Fibroblast of gingiva (primary cell): ENCODE results near the gene FCMR.
A peak's percentile ranks its signal among the peaks of the same experiment; 100 is the strongest.

Experiments
- DNase-seq: peaks from one replicate; pipeline ENCODE4 v3.0.0-alpha.2; 2011; ENCODE audit warnings: low read depth

Gene FCMR

DNA sequence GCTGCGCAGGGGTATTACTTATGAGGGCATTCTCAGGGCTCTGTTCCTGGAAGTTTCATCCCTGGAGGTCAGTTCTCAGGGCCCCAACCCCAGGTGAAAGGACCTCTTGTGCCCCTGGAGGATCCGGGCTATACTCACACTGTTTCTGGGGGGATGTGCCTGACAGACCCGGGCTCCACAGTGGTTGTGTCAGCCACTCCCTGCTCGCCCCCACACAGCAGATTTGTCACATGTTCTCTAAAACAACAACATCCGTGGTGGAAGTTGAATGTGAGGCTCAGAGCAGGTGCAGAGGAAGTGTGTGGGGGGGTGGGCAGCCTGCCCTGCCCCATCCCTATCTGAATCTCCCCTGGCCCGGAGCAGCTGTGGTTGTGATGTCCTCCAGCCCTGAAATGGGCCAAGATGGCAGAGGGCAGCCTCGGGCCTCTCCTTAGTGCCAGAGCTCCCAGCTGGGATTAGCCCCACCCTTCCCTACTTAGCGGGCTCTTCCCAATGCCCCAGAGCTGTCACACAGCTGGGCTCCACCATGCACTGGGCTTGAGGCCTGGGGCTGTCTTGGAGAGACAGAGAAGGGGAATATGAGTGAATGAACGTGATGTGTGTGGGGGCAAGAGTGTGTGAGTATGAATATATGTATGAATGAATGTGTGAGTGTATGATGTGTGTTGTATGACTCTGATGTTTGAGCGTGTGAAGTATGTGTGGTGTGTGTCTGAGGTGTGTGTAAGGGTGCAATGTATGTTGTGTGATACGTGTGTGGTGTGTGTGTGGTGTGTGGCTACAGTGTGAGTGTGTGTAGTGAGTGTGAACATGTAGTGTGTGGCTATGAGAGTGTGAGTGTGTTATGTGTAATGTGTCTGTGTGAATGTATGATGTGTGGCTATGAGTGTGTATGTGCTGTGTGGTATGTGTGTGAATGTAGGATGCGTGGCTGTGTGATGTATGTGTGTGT, 1.5 kb upstream of the FCMR start:
- DNase-seq, result no peak

DNA sequence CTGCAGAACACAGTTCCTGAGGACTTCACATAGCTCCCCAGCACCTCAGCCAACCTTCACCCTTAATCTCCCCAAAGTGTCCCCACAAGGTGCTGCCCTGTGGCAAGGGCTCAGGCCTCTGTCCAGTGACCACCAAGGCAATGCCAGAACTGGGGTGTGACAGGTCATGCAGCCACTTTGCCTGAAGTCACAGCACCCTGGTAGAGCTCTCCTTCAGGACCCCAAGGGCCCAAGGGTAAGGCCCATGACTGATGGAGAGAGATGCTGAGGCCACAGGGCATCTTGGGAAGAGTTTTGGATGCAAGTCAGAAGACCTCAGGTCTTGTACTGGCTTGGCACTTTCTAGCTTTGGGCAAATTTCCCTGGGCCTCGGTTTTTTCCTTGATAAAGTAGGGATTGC, 783 bp upstream of the FCMR start:
- no peak for DNase-seq

DNA sequence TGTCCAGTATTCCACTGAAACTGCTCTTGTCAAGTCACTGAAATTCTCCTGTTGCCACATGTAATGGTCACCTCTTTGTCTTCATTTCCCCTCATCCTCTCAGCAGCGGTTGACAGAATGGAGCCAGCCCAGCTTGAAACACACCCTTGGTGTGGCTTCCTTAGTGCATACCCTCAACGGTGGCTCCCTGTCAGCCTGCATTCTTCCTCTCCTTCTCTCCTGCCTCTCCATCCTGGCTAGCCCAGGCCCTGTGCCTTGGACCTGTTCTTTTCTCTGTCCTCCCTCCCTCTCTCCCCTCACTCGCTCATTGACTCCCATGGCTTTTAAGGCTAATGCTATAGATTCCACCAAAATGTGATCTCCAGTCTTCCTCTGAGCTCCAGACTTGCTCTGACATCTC, 3.7 kb downstream of the FCMR start:
- no peak for DNase-seq

DNA sequence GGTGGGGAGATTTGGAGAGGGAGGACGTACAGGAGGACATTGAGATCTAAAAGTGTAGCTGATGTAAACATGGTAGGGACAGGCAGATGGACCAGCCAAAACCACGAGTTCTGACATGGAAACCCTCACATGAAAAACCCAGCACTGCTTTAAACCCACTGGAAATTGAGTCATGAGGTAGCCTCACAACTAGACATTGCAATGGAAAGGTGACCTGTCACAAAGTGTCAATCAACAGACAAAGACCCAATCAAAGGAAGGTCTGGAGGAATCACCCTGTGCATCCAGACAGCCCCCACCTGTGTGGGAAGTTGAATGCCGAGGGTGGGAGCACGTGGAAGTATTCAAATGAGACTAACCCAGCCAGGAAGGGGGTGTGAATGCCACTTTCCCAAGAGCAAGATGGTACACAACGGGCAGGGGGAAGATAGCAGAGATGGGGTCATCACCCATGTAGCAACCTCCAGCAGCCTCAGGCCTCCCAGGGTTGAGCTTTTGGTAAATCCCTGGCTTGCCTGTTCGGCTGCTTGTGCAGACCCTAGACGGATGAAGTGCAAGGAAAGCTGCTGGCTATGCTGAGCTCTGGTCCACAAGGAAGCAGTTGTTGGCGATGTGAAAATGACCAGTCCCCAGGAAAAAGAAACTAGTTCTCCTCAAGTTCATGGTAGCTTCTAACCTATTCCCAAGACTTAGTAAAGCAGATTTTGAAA, 5.6 kb downstream of the FCMR start:
- DNase-seq, result no peak

DNA sequence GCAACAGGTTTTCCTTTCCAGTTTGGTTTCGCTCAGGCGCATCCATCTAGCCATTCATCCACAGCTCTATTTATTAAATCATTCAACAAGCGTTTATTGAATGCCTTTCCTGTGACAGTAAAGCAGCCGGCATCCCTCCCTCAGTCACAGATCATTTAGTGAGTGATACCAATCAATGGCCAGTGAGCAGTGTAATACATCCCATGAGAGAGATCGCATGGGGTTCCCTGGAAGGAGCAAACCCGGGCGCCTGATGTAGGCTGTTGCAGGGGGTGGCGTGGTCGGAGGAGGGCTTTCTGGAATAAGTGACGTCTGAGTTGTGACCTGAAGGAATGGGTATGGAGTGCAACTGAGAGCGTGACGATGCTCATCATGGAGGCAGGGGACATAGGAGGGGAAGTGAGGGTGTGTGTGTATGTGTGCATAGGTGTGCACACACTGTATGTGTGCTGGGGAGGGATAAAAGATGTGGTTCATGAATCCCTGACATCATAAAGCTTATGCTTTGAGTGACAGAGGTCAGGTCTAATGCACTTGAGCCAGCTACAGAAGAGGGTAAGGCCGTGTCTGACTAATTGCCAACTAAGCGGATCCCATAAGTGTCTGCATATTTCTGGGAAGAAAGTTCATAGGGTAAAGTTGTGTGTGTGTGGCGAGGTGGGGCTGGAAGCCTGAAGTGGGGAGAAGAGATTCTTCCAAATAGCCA, 6.6 kb downstream of the FCMR start:
- DNase-seq, result no peak

DNA sequence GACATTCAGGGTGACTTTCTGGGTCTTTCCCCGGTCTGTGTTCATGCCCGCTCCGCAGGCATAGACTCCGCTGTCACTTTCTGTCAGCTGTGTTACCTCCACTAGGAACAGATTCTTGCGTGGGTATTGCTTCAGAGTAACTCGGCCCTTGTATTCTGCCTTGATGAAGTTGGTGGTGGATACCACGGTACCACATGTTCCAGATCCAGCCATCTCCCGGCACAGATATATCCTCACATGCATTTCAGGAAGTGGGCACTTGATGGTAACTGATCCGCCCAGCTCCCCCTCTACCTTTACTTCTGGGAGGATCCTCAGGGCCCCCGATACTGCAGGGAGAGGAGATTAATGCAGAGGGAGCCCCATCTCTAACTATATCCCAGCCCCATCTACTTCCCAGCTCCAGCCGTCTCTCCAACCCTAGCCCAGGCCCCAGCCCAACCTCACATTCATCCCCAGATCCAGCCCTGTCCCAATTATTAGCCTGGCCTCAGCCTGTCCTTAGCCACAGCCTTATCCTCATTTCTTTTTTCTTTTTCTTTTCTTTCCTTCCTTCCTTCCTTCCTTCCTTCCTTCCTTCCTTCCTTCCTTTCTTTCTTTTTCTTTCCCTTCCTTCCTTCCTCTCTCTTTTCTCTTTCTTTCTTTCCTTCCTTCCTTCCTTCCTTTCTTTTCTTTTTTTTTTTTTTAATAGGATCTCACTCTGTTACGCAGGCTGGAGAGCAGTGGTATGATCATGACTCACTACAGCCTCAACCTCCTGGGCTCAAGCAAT, 7.8 kb downstream of the FCMR start:
- no peak for DNase-seq

- DNase-seq, result peak; percentile 63
Measured at GRCh38 chr1:206912445-206913095, 9.2 kb downstream of the FCMR start.

DNA sequence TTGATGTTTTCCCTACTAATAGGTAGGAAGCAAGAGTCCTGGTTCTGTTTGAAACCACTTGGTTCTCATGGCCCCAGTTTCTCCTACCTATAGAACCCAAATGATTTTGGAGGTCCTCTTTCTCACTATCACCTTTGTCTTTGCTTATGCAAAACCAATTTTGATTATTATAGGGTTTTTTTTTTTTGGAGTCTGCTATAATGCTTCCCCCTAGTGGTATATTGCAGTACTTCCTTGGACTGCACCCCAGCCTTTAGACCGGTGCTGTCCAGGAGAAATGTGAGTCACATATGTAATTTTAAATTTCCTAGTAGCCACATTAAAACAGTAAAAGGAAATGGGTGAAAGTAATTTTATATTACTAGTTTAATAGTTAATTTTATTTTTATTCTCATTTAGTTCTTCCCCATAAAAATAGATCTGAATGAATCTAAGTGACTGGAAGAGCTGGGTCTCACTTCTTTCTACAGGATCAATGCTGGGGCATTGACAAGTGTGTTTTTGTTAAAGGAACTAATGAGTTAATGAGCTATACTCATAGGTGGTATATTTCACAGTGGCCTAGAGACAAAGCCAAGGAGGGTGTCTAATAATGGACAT, 10.6 kb downstream of the FCMR start:
- peak; percentile 59 for DNase-seq

GRCh38 chr1:206909883-206910318, 11.8 kb downstream of the FCMR start:
- DNase-seq, result no peak

GRCh38 chr1:206909161-206909882, 12.4 kb downstream of the FCMR start:
- no peak for DNase-seq

GRCh38 chr1:206908038-206908437, 13.7 kb downstream of the FCMR start:
- no peak for DNase-seq

DNA sequence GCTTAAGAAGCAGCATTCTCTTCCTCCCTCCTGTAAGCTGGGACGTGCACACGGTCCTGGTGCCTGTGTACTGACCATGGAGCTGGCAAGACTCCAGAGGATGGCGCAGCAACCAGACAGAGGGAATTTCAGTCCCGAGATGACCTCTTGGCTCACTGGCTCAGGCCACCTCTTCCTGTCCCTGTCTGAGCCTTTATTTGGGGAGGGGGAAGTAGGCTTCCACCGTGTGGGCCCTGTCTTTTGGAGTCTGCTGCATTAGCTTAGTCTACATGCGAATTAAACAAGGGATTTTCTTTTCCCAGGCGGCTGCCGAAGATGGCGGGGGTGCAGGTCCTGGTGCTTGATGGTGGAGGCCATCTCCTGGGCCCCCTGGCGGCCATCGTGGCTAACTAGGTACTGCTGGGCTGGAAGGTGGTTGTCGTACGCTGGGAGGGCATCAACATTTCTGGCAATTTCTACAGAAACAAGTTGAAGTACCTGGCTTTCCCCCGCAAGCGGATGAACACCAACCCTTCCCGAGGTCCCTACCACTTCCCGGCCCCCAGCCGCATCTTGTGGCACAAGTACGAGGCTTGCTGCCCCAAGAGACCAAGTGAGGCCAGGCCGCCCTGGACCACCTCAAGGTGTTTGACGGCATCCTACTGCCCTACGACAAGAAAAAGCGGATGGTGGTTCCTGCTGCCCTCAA, 14.3 kb downstream of the FCMR start:
- no peak for DNase-seq

DNA sequence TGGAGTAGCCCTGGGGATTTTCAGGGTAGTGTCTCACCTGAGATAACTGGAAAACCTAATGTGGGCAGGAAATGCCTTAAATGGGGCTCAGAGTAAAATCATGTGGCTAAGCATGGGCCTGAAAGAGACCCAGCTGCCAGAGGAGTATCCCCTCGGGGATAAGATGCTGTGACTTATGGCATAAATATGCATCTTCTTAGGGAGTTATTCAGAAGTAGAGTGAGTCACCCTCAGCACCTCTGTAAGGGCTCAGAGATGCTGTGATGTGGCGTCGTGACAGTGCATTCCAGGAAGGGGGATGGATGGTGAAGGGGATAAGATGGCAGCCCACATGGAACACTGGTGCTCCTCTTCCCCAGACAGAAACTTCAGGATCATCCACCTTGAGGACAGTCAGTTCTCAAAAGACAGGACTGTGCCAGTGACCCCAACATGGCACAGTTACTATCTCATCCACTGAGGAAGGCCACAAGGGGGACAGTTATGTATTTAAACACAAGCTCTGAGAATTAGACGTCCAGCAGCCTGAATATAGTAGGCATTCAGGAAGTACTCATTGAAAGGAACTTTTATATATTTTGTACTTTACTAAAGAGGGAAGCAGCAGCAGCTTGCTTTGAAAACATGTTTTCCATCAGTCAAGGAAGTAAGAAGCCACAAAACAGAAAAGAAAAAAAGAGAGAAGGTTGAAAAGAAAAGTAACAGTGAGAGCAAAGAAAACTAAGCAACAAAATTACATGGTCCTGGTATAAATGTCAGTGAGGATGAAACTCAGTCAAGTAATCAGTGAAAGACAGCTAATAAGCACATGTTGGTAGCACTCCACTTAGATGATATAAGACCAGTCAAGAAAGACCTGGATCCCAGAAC, 16.2 kb downstream of the FCMR start:
- peak; percentile 78 for DNase-seq

- no peak for DNase-seq
Measured at GRCh38 chr1:206904423-206905142, 17.2 kb downstream of the FCMR start.

DNA sequence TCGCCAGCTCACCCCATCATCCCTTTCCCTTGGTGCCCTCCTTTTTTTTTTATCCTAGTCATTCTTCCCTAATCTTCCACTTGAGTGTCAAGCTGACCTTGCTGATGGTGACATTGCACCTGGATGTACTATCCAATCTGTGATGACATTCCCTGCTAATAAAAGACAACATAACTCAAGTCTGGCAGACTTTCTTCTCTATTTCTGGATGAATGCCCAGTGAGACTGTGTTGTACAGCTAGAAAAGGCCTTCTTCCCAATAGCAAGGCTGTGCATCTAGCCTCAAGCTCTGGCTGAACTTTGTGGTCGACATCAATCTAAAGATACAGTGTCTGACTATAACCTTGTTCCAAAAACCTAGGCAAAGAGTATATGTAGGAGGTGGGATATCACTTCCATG, 18.1 kb downstream of the FCMR start:
- no peak for DNase-seq

DNA sequence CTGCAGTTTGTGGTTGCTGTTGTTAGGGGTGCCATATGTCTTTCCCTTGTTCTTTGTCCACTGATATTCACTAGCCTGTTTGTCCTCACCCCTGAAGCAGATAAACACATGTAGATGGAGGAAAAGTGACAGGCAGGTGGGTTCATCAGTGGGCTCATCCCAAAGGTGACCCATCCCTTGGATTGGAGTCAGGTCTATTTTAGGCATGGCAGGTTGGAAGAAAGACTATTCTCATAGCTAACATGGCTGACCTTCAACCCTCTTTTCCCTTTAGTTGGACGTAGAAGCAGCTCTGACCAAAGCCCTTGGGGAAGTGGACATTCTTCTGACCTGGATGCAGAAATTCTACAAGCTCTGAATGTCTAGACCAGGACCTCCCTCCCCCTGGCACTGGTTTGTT, 19.0 kb downstream of the FCMR start:
- DNase-seq, result no peak

DNA sequence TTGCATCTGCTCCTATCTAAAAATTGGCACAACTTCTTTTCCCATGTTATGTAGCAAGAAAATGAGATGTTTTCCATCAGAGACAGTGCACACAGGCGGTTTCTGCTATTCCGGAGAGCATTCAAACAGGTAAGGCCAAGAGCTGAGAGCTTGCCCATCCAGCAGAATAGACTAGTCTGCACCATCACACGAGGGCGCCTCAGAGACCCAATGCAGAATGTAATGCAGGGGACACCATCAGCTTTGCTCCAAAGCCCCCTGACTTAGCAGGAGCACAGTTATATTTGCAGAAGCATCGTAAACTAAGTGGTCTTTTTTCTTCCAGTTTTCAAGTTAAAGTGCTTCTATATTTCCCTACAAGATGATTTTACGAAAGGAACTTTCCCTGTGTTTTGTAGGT, 19.8 kb downstream of the FCMR start:
- no peak for DNase-seq

DNA sequence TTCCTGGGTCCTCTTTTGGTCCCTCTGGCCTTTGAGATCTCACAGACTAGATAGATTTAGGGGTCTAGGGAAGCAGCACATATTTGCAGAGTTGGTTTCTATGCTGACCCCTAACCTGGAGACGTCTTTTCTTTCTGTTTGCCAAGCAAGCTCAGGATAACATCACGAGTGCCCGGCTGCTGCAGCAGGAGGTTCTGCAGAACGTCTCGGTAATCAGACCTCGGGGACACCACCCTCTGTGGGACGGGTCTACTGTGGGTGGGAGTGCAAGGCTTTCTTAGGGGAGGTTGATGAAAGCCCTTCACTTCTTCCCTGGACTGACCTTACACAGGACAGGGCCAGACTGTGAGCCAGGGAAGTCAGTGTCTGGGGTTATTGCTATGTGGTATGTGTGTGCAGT, 21.6 kb downstream of the FCMR start:
- DNase-seq, result no peak
